GM13976 (cell line): ENCODE results near the gene CFAP69.

Experiments used
- DNase-seq: peaks from one replicate; pipeline ENCODE4 v3.0.0; 2012; ENCODE audit warnings: low spot score
- in situ Hi-C: fragments of 300-500 bp; cut with MboI; formaldehyde crosslinking; loops from one replicate; pipeline ENCODE4 v1.12.0; 2022; ENCODE audit warnings: low sequenced_read_pairs, mixed read lengths, inconsistent platforms; ENCODE audit not compliant: unreplicated experiment
- TF ChIP-seq, protein P1 (sequence below): IDR thresholded peaks from 2 replicates; pipeline ENCODE4 v1.5.1; 2012; ENCODE audit warnings: borderline replicate concordance, mild to moderate bottlenecking; ENCODE audit not compliant: insufficient read depth; ENCODE audit errors: extremely low read depth, missing control alignments, control extremely low read depth

The CFAP69 gene

DNA sequence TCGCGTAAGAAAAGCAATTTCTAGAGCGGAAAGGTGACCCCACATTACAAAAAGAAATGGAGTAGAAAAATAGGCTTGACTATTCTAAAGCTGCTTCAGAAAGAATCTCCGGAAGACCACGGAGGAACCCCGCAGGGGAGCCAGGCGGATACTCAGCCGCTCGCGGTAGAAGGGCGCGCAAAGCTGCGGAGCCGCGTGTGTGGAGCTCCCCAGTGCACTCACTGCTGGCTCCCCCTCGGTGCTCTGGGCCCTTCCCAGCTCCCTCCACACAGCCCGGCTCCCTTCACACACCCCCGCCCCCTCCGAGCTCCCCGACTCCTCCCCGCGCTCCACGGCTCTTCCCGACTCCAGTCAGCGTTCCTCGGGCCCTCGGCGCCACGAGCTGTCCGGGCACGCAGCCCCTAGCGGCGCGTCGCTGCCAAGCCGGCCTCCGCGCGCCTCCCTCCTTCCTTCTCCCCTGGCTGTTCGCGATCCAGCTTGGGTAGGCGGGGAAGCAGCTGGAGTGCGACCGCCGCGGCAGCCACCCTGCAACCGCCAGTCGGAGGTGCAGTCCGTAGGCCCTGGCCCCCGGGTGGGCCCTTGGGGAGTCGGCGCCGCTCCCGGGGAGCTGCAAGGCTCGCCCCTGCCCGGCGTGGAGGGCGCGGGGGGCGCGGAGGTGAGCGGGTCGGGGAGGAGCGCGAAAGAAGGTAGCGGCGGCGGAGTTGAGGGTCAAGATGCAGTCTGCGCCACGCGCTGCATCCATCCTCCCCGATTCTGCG lies 33.4 kb upstream of the CFAP69 start, which contains the start of gene STEAP2:
TSS of gene STEAP2 (plus strand) at position 350 of the 758 bp plus-strand sequence. CDS start 13,343 bp downstream, outside the sequence.
- peak; percentile 72 for DNase-seq
- TF ChIP-seq, protein P1, sequence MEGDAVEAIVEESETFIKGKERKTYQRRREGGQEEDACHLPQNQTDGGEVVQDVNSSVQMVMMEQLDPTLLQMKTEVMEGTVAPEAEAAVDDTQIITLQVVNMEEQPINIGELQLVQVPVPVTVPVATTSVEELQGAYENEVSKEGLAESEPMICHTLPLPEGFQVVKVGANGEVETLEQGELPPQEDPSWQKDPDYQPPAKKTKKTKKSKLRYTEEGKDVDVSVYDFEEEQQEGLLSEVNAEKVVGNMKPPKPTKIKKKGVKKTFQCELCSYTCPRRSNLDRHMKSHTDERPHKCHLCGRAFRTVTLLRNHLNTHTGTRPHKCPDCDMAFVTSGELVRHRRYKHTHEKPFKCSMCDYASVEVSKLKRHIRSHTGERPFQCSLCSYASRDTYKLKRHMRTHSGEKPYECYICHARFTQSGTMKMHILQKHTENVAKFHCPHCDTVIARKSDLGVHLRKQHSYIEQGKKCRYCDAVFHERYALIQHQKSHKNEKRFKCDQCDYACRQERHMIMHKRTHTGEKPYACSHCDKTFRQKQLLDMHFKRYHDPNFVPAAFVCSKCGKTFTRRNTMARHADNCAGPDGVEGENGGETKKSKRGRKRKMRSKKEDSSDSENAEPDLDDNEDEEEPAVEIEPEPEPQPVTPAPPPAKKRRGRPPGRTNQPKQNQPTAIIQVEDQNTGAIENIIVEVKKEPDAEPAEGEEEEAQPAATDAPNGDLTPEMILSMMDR, result peak; percentile 21
- in situ Hi-C loops, result no loop called here

DNA sequence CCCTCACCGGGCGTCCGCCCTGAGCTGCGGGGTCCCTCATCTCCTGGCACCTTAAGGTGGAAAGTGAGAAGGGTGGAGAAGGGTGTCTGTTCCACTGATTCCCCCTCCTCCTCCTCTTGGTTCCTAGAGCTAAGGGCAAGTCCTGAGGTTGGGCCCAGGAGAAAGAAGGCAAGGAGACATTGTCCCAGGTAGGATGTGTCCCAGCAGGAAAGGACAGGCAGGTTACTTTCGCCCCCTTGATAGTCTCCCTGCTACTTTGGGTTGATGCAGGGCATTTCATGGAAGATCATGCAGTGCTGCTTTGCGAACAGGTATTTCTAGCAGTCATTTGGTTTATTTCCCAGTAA lies 32.9 kb upstream of the CFAP69 start:
- TF ChIP-seq, protein P1, result no peak
- in situ Hi-C loops, result no loop called here
- DNase-seq, result no peak

DNA sequence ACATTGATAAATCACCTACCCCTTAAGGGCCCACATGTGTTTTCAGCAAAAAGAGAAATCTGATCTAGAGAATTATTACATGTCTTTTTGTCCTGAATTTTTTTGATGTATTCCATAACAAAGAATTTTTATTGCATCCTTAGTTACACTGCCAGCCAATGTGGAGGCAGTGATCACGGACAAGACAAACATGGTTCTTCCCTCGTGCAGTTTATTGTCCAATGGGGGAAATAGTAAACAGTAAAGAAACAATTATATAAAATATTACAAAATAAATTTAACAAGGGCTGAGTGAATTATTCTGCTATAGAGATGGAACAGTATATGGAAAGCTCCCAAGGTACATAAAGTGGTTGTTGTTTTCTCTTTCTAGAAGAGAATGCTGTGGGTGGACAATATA lies 31.5 kb upstream of the CFAP69 start:
- DNase-seq, result no peak
- in situ Hi-C loops, result no loop called here
- TF ChIP-seq, protein P1, result no peak

DNA sequence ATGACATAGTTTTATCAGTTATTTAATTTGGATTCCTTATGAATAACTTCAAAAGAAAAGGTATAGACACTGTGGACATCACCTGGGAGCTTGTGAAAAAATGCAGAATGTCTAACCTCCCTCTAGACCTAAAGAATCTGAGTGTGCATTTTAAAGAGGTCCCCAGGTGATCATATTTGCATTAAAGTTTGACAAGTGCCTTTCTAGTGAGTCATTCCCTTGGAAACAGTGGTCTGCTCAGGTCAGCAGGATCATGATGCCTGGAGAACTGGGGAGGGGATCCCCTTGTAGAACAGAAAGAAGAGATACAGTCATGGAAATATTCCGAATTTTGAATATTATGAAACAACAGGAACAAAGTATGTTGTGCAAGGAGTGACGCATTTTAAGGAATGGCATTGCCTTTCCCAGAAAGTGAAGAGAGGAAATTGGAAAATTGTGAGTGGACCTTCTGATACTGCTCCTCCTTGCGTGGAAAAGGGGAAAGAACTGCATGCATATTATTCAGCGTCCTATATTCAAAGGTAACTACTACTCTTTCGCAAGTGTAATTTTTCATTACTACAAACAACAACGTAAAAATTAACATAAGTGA lies 28.8 kb upstream of the CFAP69 start:
- no peak for DNase-seq
- TF ChIP-seq, protein P1, result no peak
- in situ Hi-C loops, result no loop called here

DNA sequence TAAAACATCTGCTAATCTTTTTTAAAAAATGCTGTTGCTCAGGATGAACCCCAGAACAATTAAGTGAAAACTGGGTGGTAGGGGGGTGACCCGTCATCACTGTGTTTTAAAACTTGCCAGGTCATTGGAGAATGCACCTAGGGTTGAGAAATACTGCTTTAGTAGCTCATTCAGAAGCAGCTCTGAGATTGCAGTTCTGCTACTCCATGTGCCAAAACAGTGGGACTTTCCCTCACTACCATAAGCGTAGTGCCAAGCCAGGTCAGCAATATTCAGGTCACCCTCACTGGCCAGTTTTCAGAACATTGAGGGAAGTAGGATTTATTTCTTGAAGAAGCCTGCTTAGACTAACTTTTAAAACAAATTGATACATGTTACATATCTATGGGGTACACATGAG lies 28.2 kb upstream of the CFAP69 start:
- TF ChIP-seq, protein P1, result no peak
- in situ Hi-C loops, result no loop called here
- no peak for DNase-seq

DNA sequence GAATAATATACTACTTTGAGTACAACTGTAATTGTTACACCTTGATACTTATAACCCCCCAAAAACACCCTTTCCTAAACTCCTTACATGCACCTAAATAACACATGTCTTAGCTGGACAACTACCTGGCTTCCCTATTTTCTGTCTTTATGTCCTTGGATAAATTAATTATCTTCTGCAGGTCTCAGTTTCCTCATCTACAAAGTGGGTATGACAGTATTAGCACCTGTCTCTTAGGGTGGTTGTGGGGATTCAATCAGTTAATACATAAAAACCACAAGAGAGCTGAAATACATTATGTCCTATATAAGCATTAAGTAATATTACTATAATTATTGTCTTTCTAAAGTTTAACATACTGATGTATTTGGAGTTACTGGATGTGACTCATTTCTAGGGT lies 22.6 kb upstream of the CFAP69 start:
- in situ Hi-C loops, result no loop called here
- DNase-seq, result no peak

More for the DNA sequence above, 22.6 kb upstream of the CFAP69 start:
- TF ChIP-seq, protein P1, result no peak
